ENCODE results near the gene REPS1. TPM values are rescaled to one million over a fixed set of nuclear protein-coding genes. Genes with fewer than 3 reads are reported as not detected.

REPS1 gene
- total RNA-seq, 1 donor = 34.9 TPM

Other genes with a start within 250 kb of the REPS1 start
- gene CCDC28A, start 214.5 kb downstream of the REPS1 start, total RNA-seq (ENCODE audit: low replicate concordance) = 8.9 and 11.7 TPM in 2 replicates
- under 0.01 and 3.3 TPM in 2 replicates for gene ECT2L, start 192.2 kb downstream of the REPS1 start, total RNA-seq (ENCODE audit: low replicate concordance)
- gene ABRACL, start 40.5 kb upstream of the REPS1 start, total RNA-seq (ENCODE audit: low replicate concordance) = 15.8 and 32.2 TPM in 2 replicates
- gene HECA, start 146.8 kb upstream of the REPS1 start, total RNA-seq (ENCODE audit: low replicate concordance) = 29.9 and 36.3 TPM in 2 replicates

All from fibroblast of the aortic adventitia (primary cell).